Gastrocnemius medialis (tissue), 4 donors: Measurements from ENCODE around the gene FAM229A. TPM values are rescaled to one million over a fixed set of nuclear protein-coding genes. Genes with fewer than 3 reads are reported as not detected.

Experiments
- ATAC-seq, 2 donors: fragments of 150-250 bp; one replicate each; pipeline ENCODE4 v1.9.1; 2016
- DNase-seq, 2 donors: peaks; one replicate each; pipeline ENCODE4 v3.0.0-alpha.2; 2019
- H3K27ac ChIP-seq, 4 donors: fragments of 200-600 bp; sonication (generic); 1 replicate in 1 of 4; 2 replicates in 3 of 4; pipeline ENCODE4 v1.5.1; 2016 to 2018; ENCODE audit warnings: mild to moderate bottlenecking in 2 of 4, moderate library complexity in 1 of 4
- H3K27me3 ChIP-seq, 3 donors: fragments of 200-600 bp; sonication (generic) in 2 of 3; 1 replicate in 1 of 3; 2 replicates in 2 of 3; pipeline versions ENCODE4 v1.5.1 to v1.6.0; 2016 to 2019; ENCODE audit warnings: mild to moderate bottlenecking in 1 of 3, moderate library complexity in 1 of 3
- H3K36me3 ChIP-seq, 2 donors: fragments of 200-600 bp; sonication (generic) in 1 of 2; one replicate each; pipeline ENCODE4 v1.5.1; 2017 to 2018
- H3K4me1 ChIP-seq, 2 donors: fragments of 200-600 bp; sonication (generic) in 1 of 2; one replicate each; pipeline ENCODE4 v1.5.1; 2016 to 2017; ENCODE audit warnings: mild to moderate bottlenecking in 2 of 2
- H3K4me3 ChIP-seq, 4 donors: fragments of 200-600 bp; sonication (generic) in 3 of 4; 1 replicate in 1 of 4; 2 replicates in 3 of 4; pipeline ENCODE4 v1.5.1; 2016 to 2019; ENCODE audit warnings: mild to moderate bottlenecking in 2 of 4
- H3K9me3 ChIP-seq, 3 donors: fragments of 200-600 bp; sonication (generic) in 2 of 3; 1 replicate in 1 of 3; 2 replicates in 2 of 3; pipeline ENCODE4 v1.5.1; 2016 to 2019
- POLR2A ChIP-seq, 2 donors: fragments of 450-650 bp; IDR thresholded peaks; one replicate each; pipeline ENCODE4 v1.6.1; 2017; ENCODE audit warnings: antibody characterized with exemption in 2 of 2, mild to moderate bottlenecking in 2 of 2, moderate library complexity in 2 of 2
- in situ Hi-C, 4 donors: fragments of 200-750 bp; cut with MboI; loops; one replicate each; pipeline versions ENCODE4 v1.15.0 to v1.8.0; 2017; ENCODE audit warnings: low sequenced_read_pairs in 4 of 4
- intact Hi-C: fragments of 100-400 bp; cut with DNase I; formaldehyde crosslinking; loops from one replicate; pipeline ENCODE4 v1.15.1; 2023; ENCODE audit warnings: low total_unique reads
- total RNA-seq, 4 donors: library from RNA; depleted of rRNA; stranded (reverse); fragments of >200 nt; gene quantifications; one replicate each; pipeline versions ENCODE4 v1.1.0 to v1.2.3, GENCODE V29; 2016
- TF ChIP-seq, protein P1 (sequence below), 5 experiments: fragments of 450-650 bp in 3 of 5; fragments of 200-600 bp in 2 of 5; sonication (generic) in 2 of 5; IDR thresholded peaks in 4 of 5; conservative IDR thresholded peaks in 1 of 5; 1 replicate in 4 of 5; 2 replicates in 1 of 5; pipeline ENCODE4 v1.5.1; 2016 to 2019; ENCODE audit warnings: antibody characterized with exemption in 5 of 5, mild to moderate bottlenecking in 3 of 5, moderate library complexity in 3 of 5

Gene FAM229A
- total RNA-seq, 4 donors from 2014 or later, result 0.81 to 13.4 (median 2.0) TPM

- peak overlapping the region; percentile 92 to 97 (median 94) for H3K27ac ChIP-seq
- H3K27me3 ChIP-seq, result no peaks in the 10 kb centered on the region
- H3K36me3 ChIP-seq, result peaks cover 0 to 26% of the 10 kb centered on the region in 2 donors
- peak overlapping the region; percentile 77 to 87 (median 84) for H3K4me3 ChIP-seq
- H3K4me1 ChIP-seq, result peaks cover 25 to 39% of the 10 kb centered on the region in 2 donors
- in situ Hi-C loops (no loop called here), intact Hi-C loops (loop anchor here (1.0 to 2.0 kb wide), 2 partner anchors 44 to 256 kb away; partner anchors contain the start of genes RBBP4 and ZBTB8OS)
- DNase-seq, result no peak
- peak; percentile 12 to 17 for ATAC-seq
- no peaks in the 10 kb centered on the region for H3K9me3 ChIP-seq
- TF ChIP-seq, protein P1, sequence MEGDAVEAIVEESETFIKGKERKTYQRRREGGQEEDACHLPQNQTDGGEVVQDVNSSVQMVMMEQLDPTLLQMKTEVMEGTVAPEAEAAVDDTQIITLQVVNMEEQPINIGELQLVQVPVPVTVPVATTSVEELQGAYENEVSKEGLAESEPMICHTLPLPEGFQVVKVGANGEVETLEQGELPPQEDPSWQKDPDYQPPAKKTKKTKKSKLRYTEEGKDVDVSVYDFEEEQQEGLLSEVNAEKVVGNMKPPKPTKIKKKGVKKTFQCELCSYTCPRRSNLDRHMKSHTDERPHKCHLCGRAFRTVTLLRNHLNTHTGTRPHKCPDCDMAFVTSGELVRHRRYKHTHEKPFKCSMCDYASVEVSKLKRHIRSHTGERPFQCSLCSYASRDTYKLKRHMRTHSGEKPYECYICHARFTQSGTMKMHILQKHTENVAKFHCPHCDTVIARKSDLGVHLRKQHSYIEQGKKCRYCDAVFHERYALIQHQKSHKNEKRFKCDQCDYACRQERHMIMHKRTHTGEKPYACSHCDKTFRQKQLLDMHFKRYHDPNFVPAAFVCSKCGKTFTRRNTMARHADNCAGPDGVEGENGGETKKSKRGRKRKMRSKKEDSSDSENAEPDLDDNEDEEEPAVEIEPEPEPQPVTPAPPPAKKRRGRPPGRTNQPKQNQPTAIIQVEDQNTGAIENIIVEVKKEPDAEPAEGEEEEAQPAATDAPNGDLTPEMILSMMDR (IDR thresholded peaks at IDR 0.05 in 4 of 5, conservative IDR thresholded peaks at IDR 0.05 in 1 of 5), result peak in 1 of 5 experiments; percentile 11
- no peak for TF ChIP-seq POLR2A (IDR thresholded peaks at IDR 0.05)
These were observed 32.7 kb upstream of the FAM229A start for GRCh38 chr1:32394890-32395432.

DNA sequence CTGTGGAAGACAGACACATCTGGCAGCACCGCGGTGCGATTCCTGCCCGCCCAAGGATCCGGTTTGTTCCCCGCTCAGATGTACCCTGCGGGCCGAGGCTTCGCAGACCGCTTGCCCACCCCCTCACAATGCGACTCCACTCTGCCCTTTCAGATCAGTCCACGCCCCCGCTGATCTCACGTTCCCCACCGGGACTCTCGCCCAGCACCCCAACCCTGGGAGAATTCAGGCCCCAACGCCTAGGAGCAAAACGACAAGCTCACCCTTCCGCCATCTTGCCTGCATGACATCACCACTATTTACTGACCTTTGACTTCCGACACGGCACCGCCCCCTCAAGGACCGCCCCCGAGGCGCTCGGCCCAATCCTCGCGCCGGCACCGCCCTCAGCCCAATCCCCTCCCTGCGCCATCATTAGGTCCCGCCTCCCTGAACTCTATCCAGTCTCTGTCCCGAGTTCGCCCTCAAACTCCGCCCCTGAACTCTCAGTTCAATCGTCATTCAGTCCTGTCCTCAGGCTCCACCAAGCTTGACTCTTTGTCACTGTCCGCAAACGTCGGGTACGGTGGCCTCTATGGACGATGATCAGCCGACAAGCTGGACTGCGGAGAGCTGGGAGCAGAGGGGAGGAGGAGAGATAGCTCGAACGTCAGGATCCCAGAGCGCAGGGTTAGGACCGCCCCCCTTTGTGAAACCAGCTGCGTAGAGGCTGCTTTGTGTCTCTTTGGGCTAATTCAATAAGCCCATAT is 32.0 kb upstream of the FAM229A start, which contains the start of gene BSDC1:
TSS of gene BSDC1 (minus strand) at position 301 of the 749 bp plus-strand sequence. CDS start at position 274, 27 bp downstream.
- H3K27ac ChIP-seq, result peak within 1 kb of the TSS; percentile 92 to 97 (median 94)
- H3K4me1 ChIP-seq, result peaks cover 25 to 39% of the 10 kb centered on the region in 2 donors
- DNase-seq (peak; percentile 98), ATAC-seq (peak; percentile 96 to 98)
- intact Hi-C loops, result loop anchor here (1.0 to 2.0 kb wide), 2 partner anchors 43 to 256 kb away; partner anchors contain the start of genes RBBP4 and ZBTB8OS
- H3K9me3 ChIP-seq, result no peaks in the 10 kb centered on the region
- peak; percentile 93 to 95 for TF ChIP-seq POLR2A (IDR thresholded peaks at IDR 0.05)
- TF ChIP-seq, protein P1 (IDR thresholded peaks at IDR 0.05 in 4 of 5, conservative IDR thresholded peaks at IDR 0.05 in 1 of 5), result no peak
- H3K36me3 ChIP-seq, result peaks cover 0 to 32% of the 10 kb centered on the region in 2 donors
- no peaks in the 10 kb centered on the region for H3K27me3 ChIP-seq
- H3K4me3 ChIP-seq, result peak within 1 kb of the TSS; percentile 77 to 87 (median 84)
- in situ Hi-C loops, result no loop called here

DNA sequence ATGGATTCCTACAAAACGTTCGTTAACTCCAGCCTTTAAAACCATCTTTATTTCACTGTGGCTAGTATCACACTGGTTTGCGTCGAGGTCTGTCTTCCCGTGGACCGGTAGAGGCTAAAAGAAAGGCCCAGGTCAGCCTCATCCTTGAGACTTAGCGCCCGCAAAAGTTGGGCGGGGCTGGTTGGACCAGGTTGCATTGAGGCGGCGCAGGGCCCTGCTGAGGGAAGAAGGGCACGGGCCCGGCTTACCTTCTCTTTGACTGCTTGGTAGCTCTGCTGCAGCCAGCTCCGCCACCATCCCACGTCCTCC is 31.5 kb upstream of the FAM229A start:
- ATAC-seq, result peak; percentile 31 to 43
- in situ Hi-C loops, result no loop called here
- TF ChIP-seq POLR2A (IDR thresholded peaks at IDR 0.05), result no peak
- TF ChIP-seq, protein P1 (IDR thresholded peaks at IDR 0.05 in 4 of 5, conservative IDR thresholded peaks at IDR 0.05 in 1 of 5), result no peak
- H3K9me3 ChIP-seq, result no peaks in the 10 kb centered on the region
- intact Hi-C loops, result loop anchor here (1.0 to 2.0 kb wide), 2 partner anchors 42 to 257 kb away; partner anchors contain the start of genes RBBP4 and ZBTB8OS
- H3K4me3 ChIP-seq, result peak overlapping the region; percentile 75 to 87 (median 84)
- peaks cover 25 to 39% of the 10 kb centered on the region in 2 donors for H3K4me1 ChIP-seq
- H3K36me3 ChIP-seq, result peaks cover 0 to 38% of the 10 kb centered on the region in 2 donors
- DNase-seq, result peak; percentile 11 to 50
- H3K27ac ChIP-seq, result peak overlapping the region; percentile 92 to 97 (median 94)
- no peaks in the 10 kb centered on the region for H3K27me3 ChIP-seq

GRCh38 chr1:32393136-32393535 is 30.9 kb upstream of the FAM229A start:
- H3K27me3 ChIP-seq, result no peaks in the 10 kb centered on the region
- peak overlapping the region; percentile 75 to 87 (median 84) for H3K4me3 ChIP-seq
- peak overlapping the region; percentile 92 to 97 (median 94) for H3K27ac ChIP-seq
- in situ Hi-C loops (no loop called here), intact Hi-C loops (no loop called here)
- no peaks in the 10 kb centered on the region for H3K9me3 ChIP-seq
- peaks cover 0 to 44% of the 10 kb centered on the region in 2 donors for H3K36me3 ChIP-seq
- ATAC-seq (no peak), DNase-seq (no peak)
- TF ChIP-seq, protein P1 (IDR thresholded peaks at IDR 0.05 in 4 of 5, conservative IDR thresholded peaks at IDR 0.05 in 1 of 5), result no peak
- TF ChIP-seq POLR2A (IDR thresholded peaks at IDR 0.05), result no peak
- peaks cover 25 to 39% of the 10 kb centered on the region in 2 donors for H3K4me1 ChIP-seq
